Endothelial cell of umbilical vein (primary cell): ENCODE results near the gene TMEM59L. TPM values are rescaled to one million over a fixed set of nuclear protein-coding genes. Genes with fewer than 3 reads are reported as not detected.

ENCODE experiments used
- BruUV-seq: library from RNA; stranded (reverse); fragments of 400-500 nt; replicated peaks from 2 replicates; lab custom pipeline; 2021; lab: Mats Ljungman, UMichigan
- CTCF ChIA-PET: fragments of 300-600, 350-600 bp; sonication (Branson Sonifier 250); formaldehyde crosslinking; loops from one replicate; lab custom pipeline; 2021; ENCODE audit warnings: antibody characterized with exemption, inconsistent platforms; lab: Charles Lee
- POLR2A ChIA-PET: fragments of 300-600, 350-600 bp; sonication (Branson Sonifier 250); formaldehyde crosslinking; loops from one replicate; lab custom pipeline; 2021; ENCODE audit warnings: antibody characterized with exemption, inconsistent platforms; lab: Charles Lee
- DNase-seq: peaks from one replicate; pipeline ENCODE4 v3.0.0-alpha.2; 2011; ENCODE audit warnings: low read depth, low spot score
- FAIRE-seq: peaks from 2 replicates; lab custom pipeline; 2011; peaks lifted over from hg19 to GRCh38; lab: Jason Lieb, UNC
- H2AFZ ChIP-seq: 2 replicates; pipeline ENCODE4 v1.6.0; 2012; ENCODE audit warnings: low read depth, low read length, control low read depth, inconsistent platforms
- H3K27ac ChIP-seq: 2 replicates; pipeline ENCODE4 v1.5.1; 2011; ENCODE audit warnings: low read depth, mild to moderate bottlenecking, control low read depth, low read length, moderate library complexity; ENCODE audit not compliant: insufficient read depth
- H3K27me3 ChIP-seq, 2 experiments: 2 replicates each; pipeline versions ENCODE4 v1.6.0 to v1.6.1; 2011; ENCODE audit warnings: low read length in 2 of 2, mixed read lengths in 1 of 2; ENCODE audit not compliant: control insufficient read depth in 2 of 2, insufficient read depth in 2 of 2
- H3K36me3 ChIP-seq, 2 experiments: 2 replicates in 1 of 2; 3 replicates in 1 of 2; pipeline ENCODE4 v1.5.1; 2011; ENCODE audit warnings: low read length in 2 of 2, mild to moderate bottlenecking in 1 of 2, moderate library complexity in 1 of 2; ENCODE audit not compliant: control insufficient read depth in 2 of 2, insufficient read depth in 2 of 2; ENCODE audit errors: extremely low read depth in 1 of 2
- H3K4me1 ChIP-seq: 3 replicates; pipeline ENCODE4 v1.5.1; 2011; ENCODE audit warnings: mild to moderate bottlenecking, low read length; ENCODE audit not compliant: control insufficient read depth, insufficient read depth; ENCODE audit errors: extremely low read depth
- H3K4me2 ChIP-seq: 2 replicates; pipeline ENCODE4 v1.6.1; 2011; ENCODE audit warnings: low read length, control low read depth, mixed read lengths; ENCODE audit not compliant: insufficient read depth
- H3K4me3 ChIP-seq, 3 experiments: fragments of 200-600 bp in 1 of 3; sonication (generic), shearing (Covaris generic) in 1 of 3; replicated peaks in 1 of 3; 2 replicates each; pipeline ENCODE4 v1.5.1; 2011 to 2016; ENCODE audit warnings: control low read depth in 3 of 3, low read length in 3 of 3, mild to moderate bottlenecking in 2 of 3, inconsistent platforms in 1 of 3, low read depth in 1 of 3, moderate library complexity in 1 of 3; ENCODE audit not compliant: insufficient read depth in 1 of 3
- H3K79me2 ChIP-seq: 2 replicates; pipeline ENCODE4 v1.6.0; 2012; ENCODE audit warnings: low read length, inconsistent platforms; ENCODE audit not compliant: control insufficient read depth, insufficient read depth
- H3K9ac ChIP-seq: replicated peaks from 2 replicates; pipeline ENCODE3; 2011; ENCODE audit warnings: low read length, control low read depth; ENCODE audit not compliant: insufficient read depth; ENCODE audit errors: extremely low read depth
- H3K9me1 ChIP-seq: replicated peaks from 3 replicates; pipeline ENCODE4 v1.6.0; 2011; ENCODE audit warnings: mild to moderate bottlenecking, low read length; ENCODE audit not compliant: control insufficient read depth, insufficient read depth; ENCODE audit errors: extremely low read depth
- H3K9me3 ChIP-seq: replicated peaks from 2 replicates; pipeline ENCODE4 v1.5.1; 2012; ENCODE audit warnings: low read length, inconsistent platforms; ENCODE audit not compliant: control insufficient read depth, insufficient read depth
- H4K20me1 ChIP-seq: replicated peaks from 2 replicates; pipeline ENCODE3; 2011; ENCODE audit warnings: mild to moderate bottlenecking, low read length; ENCODE audit not compliant: control insufficient read depth, insufficient read depth; ENCODE audit errors: extremely low read depth
- CTCF ChIP-seq, 2 donors: IDR thresholded peaks; 1 replicate in 1 of 2; 2 replicates in 1 of 2; pipeline ENCODE4 v1.5.1; 2011; ENCODE audit warnings: low read length in 2 of 2, mild to moderate bottlenecking in 2 of 2, moderate library complexity in 2 of 2, control low read depth in 1 of 2, inconsistent platforms in 1 of 2, low read depth in 1 of 2; ENCODE audit not compliant: insufficient read depth in 1 of 2; ENCODE audit errors: extremely low read depth in 1 of 2
- EZH2 ChIP-seq: IDR thresholded peaks from 2 replicates; pipeline ENCODE4 v1.6.1; 2012; ENCODE audit warnings: borderline replicate concordance, low read depth, mild to moderate bottlenecking, moderate library complexity, low read length, inconsistent platforms; ENCODE audit not compliant: severe bottlenecking
- FOS ChIP-seq: IDR thresholded peaks from 2 replicates; pipeline ENCODE4 v1.6.1; 2011; ENCODE audit warnings: mild to moderate bottlenecking, low read length, moderate library complexity, borderline replicate concordance; ENCODE audit not compliant: insufficient read depth
- GATA2 ChIP-seq: IDR thresholded peaks from 2 replicates; pipeline ENCODE4 v1.7.0; 2011; ENCODE audit warnings: low read depth, mild to moderate bottlenecking, moderate library complexity, mixed read lengths, low read length; ENCODE audit not compliant: insufficient read length, insufficient read depth
- JUN ChIP-seq: IDR thresholded peaks from 2 replicates; pipeline ENCODE4 v1.6.1; 2011; ENCODE audit warnings: borderline replicate concordance, low read depth; ENCODE audit not compliant: insufficient read length, insufficient read depth
- MAX ChIP-seq: IDR thresholded peaks from 2 replicates; pipeline ENCODE4 v1.6.1; 2011; ENCODE audit not compliant: insufficient read depth, insufficient read length
- MYC ChIP-seq: IDR thresholded peaks from one replicate; pipeline ENCODE4 v1.6.1; 2011; ENCODE audit warnings: mild to moderate bottlenecking, low read depth, low read length
- POLR2A ChIP-seq: IDR thresholded peaks from 2 replicates; pipeline ENCODE4 v1.6.1; 2012; ENCODE audit warnings: low read depth, mild to moderate bottlenecking, control low read depth, low read length
- POLR2AphosphoS5 ChIP-seq: IDR thresholded peaks from 2 replicates; pipeline ENCODE4 v1.6.1; 2012; ENCODE audit warnings: low read depth, mild to moderate bottlenecking, control low read depth, low read length, moderate library complexity; ENCODE audit not compliant: insufficient read depth
- dilution Hi-C: fragments of 300-500 bp; cut with MboI; formaldehyde crosslinking; loops from one replicate; pipeline ENCODE4 v1.15.0; 2019; ENCODE audit warnings: low sequenced_read_pairs; ENCODE audit not compliant: extremely low pct_ligation_motif_present
- intact Hi-C: fragments of 100-400 bp; cut with micrococcal nuclease; formaldehyde crosslinking; loops from one replicate; pipeline ENCODE4 v1.10.0; 2022
- polyA plus RNA-seq, 4 experiments: library from polyadenylated mRNA; depleted of rRNA in 3 of 4; stranded (reverse) in 3 of 4; unstranded in 1 of 4; fragments of >200 nt; gene quantifications; 2 replicates each; pipeline versions ENCODE4 v1.2.1 to v1.2.3, GENCODE V29; 2011 to 2012; ENCODE audit warnings: missing spikeins in 1 of 4
- total RNA-seq: library from RNA; stranded (reverse); gene quantifications from 2 replicates; pipeline ENCODE4 v1.2.3, GENCODE V29; 2021

TMEM59L gene
- total and polyA plus RNA-seq, 2 donors (not counting 3 experiments of a cell fraction or from before 2014, with no cell fraction given) = 0.43 to 0.97 TPM

- dilution Hi-C loops (no loop called here), intact Hi-C loops (no loop called here)
- H3K4me3 ChIP-seq = no peak overlapping the region
- peaks cover 2 to 9% of the 10 kb centered on the region in 2 experiments for H3K36me3 ChIP-seq
- BruUV-seq = no TSS peak
- DNase-seq = no peak
- no peak overlapping the region for H2AFZ ChIP-seq
- ChIA-PET POLR2A (no interaction called here), CTCF (no interaction called here)
- no peaks in the 10 kb centered on the region for H4K20me1 ChIP-seq
- H3K9me3 ChIP-seq = no peaks in the 10 kb centered on the region
- H3K4me1 ChIP-seq = peaks cover under 1% of the 10 kb centered on the region
- FAIRE-seq = no peak
- no peaks in the 10 kb centered on the region for H3K9me1 ChIP-seq
- H3K4me2 ChIP-seq = no peak overlapping the region
- TF ChIP-seq MAX = no peak
- no peak for TF ChIP-seq FOS
- TF ChIP-seq JUN = no peak
- TF ChIP-seq CTCF (IDR thresholded peaks at IDR 0.05; ENCODE audit: extremely low read depth in 1 of 2, insufficient read depth in 1 of 2, low read depth in 1 of 2, low read length in 2 of 2) = no peak
- TF ChIP-seq EZH2 = no peak
- TF ChIP-seq MYC = no peak
- no peak for TF ChIP-seq GATA2
- TF ChIP-seq POLR2A = no peak
- TF ChIP-seq POLR2AphosphoS5 = no peak
- no peaks in the 10 kb centered on the region for H3K27me3 ChIP-seq
- H3K27ac ChIP-seq = no peak overlapping the region
- H3K79me2 ChIP-seq = no peaks in the 10 kb centered on the region
- no peak overlapping the region for H3K9ac ChIP-seq
Observed at GRCh38 chr19:18668744-18669523, 56.3 kb downstream of the TMEM59L start.
